ENCODE measurements around the gene HOXD10. TPM values are rescaled to one million over a fixed set of nuclear protein-coding genes. Genes with fewer than 3 reads are reported as not detected.

HOXD10 gene
- total and polyA plus RNA-seq, 2 of the 13 experiments (the other 11 are each of a cell fraction or from before 2014, with no cell fraction given): not detected

GRCh38 chr2:176088048-176088936, 28.3 kb upstream of the HOXD10 start (continued):
- TF ChIP-seq ZNF670 (CRISPR knock-in tag; IDR thresholded peaks at IDR 0.05; ENCODE audit: borderline replicate concordance) (no peak), ZNF615 (CRISPR knock-in tag; IDR thresholded peaks at IDR 0.05; ENCODE audit: borderline replicate concordance) (no peak), FUBP1 (CRISPR knock-in tag; IDR thresholded peaks at IDR 0.05; ENCODE audit: borderline replicate concordance) (peak; percentile 60; the same call in 1 of the 2 replicates), CHD2 (IDR thresholded peaks at IDR 0.05; ENCODE audit: low read depth, low read length) (no peak), NFKB2 (CRISPR knock-in tag; IDR thresholded peaks at IDR 0.05; ENCODE audit: borderline replicate concordance) (peak; percentile 78), FOXO4 (CRISPR knock-in tag; conservative IDR thresholded peaks at IDR 0.05) (no peak), PHF21A (CRISPR knock-in tag; IDR thresholded peaks at IDR 0.05) (no peak), CEBPB (IDR thresholded peaks at IDR 0.05; ENCODE audit: borderline replicate concordance, low read depth, low read length) (no peak), RBM22 (optimal IDR thresholded peaks at IDR 0.05; ENCODE audit: low read length) (no peak), MTA1 (CRISPR knock-in tag; IDR thresholded peaks at IDR 0.05; ENCODE audit: borderline replicate concordance) (no peak), DMAP1 (CRISPR knock-in tag; IDR thresholded peaks at IDR 0.05) (peak; percentile 40; the same call in 1 of the 2 replicates), KDM3A (CRISPR knock-in tag; IDR thresholded peaks at IDR 0.05; ENCODE audit: low read depth) (peak; percentile 73; the same call in 1 of the 2 replicates), ZNF839 (CRISPR knock-in tag; IDR thresholded peaks at IDR 0.05; ENCODE audit: borderline replicate concordance) (no peak; the same call in 1 of the 2 replicates), HMG20B (CRISPR knock-in tag; conservative IDR thresholded peaks at IDR 0.05) (no peak), TEF (CRISPR knock-in tag; IDR thresholded peaks at IDR 0.05) (no peak), SP4 (CRISPR knock-in tag; IDR thresholded peaks at IDR 0.05) (0 out of 2 replicates have a peak, but pooled peaks have one; percentile 30), ZNF33A (CRISPR knock-in tag; IDR thresholded peaks at IDR 0.05; ENCODE audit: borderline replicate concordance) (no peak), HNF1A (IDR thresholded peaks at IDR 0.05; ENCODE audit: low read depth) (no peak), HNF1A (CRISPR knock-in tag; IDR thresholded peaks at IDR 0.05; ENCODE audit: borderline replicate concordance) (no peak; the same call in 1 of the 2 replicates), ZNF577 (CRISPR knock-in tag; IDR thresholded peaks at IDR 0.05; ENCODE audit: borderline replicate concordance, low read depth) (no peak), TEAD3 (CRISPR knock-in tag; optimal IDR thresholded peaks at IDR 0.05; ENCODE audit: borderline replicate concordance) (peak; percentile 51), ZNF652 (CRISPR knock-in tag; IDR thresholded peaks at IDR 0.05; ENCODE audit: borderline replicate concordance, low read depth) (no peak)

All from HepG2 (cell line).